Subcutaneous adipose tissue (tissue), 4 donors: ENCODE results near the gene DNAH6. TPM values are rescaled to one million over a fixed set of nuclear protein-coding genes. Genes with fewer than 3 reads are reported as not detected.

Source experiments
- total RNA-seq, 4 donors: library from RNA; depleted of rRNA; stranded (reverse); fragments of >200 nt; gene quantifications; one replicate each; pipeline ENCODE4 v1.1.0, GENCODE V29; 2016
- TF ChIP-seq, protein P1 (sequence below): fragments of 450-650 bp; IDR thresholded peaks from one replicate; pipeline ENCODE4 v1.5.1; 2016; ENCODE audit warnings: low read depth, mild to moderate bottlenecking, control low read depth, antibody characterized with exemption, moderate library complexity

The DNAH6 gene
- total RNA-seq, 4 donors from 2014 or later, result 0.49 to 2.4 (median 1.2) TPM

DNA sequence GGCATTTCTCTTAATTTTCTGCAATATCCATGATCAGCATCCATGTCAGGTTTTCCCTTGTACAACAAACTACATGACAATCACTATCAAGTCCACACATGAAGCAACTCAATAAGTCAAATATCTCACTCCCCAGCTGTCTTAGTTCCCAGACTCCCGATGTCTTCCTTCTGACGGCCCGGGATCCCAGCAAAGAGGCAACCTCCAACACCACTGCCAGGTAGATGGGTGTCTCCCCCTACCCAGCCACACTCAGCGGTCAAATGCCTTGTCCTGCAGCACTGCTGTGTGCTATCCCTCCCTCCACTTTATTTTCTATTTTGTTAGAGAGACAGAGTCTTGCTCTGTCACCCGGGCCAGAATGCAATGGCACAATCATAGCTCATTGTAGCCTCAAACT lies 341.3 kb downstream of the DNAH6 start:
- TF ChIP-seq, protein P1, sequence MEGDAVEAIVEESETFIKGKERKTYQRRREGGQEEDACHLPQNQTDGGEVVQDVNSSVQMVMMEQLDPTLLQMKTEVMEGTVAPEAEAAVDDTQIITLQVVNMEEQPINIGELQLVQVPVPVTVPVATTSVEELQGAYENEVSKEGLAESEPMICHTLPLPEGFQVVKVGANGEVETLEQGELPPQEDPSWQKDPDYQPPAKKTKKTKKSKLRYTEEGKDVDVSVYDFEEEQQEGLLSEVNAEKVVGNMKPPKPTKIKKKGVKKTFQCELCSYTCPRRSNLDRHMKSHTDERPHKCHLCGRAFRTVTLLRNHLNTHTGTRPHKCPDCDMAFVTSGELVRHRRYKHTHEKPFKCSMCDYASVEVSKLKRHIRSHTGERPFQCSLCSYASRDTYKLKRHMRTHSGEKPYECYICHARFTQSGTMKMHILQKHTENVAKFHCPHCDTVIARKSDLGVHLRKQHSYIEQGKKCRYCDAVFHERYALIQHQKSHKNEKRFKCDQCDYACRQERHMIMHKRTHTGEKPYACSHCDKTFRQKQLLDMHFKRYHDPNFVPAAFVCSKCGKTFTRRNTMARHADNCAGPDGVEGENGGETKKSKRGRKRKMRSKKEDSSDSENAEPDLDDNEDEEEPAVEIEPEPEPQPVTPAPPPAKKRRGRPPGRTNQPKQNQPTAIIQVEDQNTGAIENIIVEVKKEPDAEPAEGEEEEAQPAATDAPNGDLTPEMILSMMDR, result no peak

- TF ChIP-seq, protein P1, result no peak
Measured at GRCh38 chr2:84858123-84858522, 341.8 kb downstream of the DNAH6 start.

- TF ChIP-seq, protein P1, result no peak
Measured at GRCh38 chr2:84858937-84859336, 342.6 kb downstream of the DNAH6 start.

GRCh38 chr2:84861539-84861938 lies 345.2 kb downstream of the DNAH6 start:
- TF ChIP-seq, protein P1, result no peak

- TF ChIP-seq, protein P1, result no peak
Measured at GRCh38 chr2:84862006-84862405, 345.7 kb downstream of the DNAH6 start.

DNA sequence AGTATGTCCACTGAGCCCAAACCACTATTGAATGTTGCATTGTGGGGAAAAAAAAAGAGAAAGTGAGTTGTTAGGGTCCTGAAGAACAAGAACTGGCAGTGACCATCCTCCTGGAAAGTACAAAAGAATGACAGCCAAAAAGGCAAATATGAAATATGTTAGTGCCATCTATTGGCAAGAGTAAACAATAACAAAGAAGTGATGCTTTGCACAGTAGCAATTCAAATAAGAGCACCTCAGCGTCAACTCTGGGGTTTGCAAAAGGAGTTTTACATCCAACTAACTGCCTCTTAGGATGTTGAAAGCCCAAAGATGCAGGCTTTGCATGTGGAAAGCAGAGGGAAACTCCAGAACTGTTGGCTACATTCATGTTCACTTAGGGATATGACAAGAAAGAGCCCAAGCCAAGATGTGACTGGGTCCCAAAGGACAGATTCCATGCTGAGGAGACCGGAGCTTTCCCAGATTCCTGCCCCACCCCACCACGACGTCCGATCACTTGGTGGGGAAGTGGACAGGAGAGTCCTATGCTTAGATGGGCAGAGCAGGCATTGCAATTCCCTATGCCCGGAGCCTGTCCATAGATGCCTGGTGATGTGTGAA lies 349.0 kb downstream of the DNAH6 start:
- TF ChIP-seq, protein P1, result no peak

DNA sequence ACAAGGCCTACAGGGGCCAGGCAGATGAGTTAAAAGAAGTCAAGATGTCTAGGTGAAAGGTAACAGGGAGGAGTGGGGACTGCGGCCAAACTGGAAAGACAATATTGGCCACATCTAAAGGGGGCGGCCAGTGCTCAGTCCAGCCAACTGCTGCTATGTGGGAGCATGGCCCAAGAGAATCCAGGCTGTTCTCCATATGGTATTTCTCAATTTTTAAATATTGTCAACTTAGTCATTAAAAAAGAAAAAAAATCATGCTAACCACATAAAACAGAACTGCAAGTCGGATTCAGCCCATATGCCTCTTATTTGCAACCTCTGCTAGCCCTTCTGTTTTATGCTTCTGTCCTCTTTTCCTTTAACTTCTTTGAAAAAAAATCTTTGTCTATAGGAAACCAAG lies 349.8 kb downstream of the DNAH6 start:
- TF ChIP-seq, protein P1, result no peak

Other genes starting within 250 kb of the DNAH6 start
- 100 to 1,000 TPM in 3 of 4 donors, 10 to 100 TPM in 1; 83.8 to 284 (median 129) TPM for gene SUCLG1, start 57.2 kb upstream of the DNAH6 start, total RNA-seq